ENCODE results near the gene SH3TC2.

SH3TC2 gene

GRCh38 chr5:149030838-149031397 lies 31.9 kb downstream of the SH3TC2 start:
- DNase-seq (ENCODE audit: extremely low spot score), result no peak
- POLR2A ChIA-PET, result no interaction called here
- TF ChIP-seq SP1 (IDR thresholded peaks at IDR 0.05) (no peak), SUZ12 (IDR thresholded peaks at IDR 0.05) (no peak), FOXK2 (IDR thresholded peaks at IDR 0.05) (no peak), L3MBTL2 (conservative IDR thresholded peaks at IDR 0.05) (no peak), ZNF384 (IDR thresholded peaks at IDR 0.05) (no peak), CTBP1 (IDR thresholded peaks at IDR 0.05; ENCODE audit: borderline replicate concordance) (no peak), ELF4 (IDR thresholded peaks at IDR 0.05) (no peak), PKNOX1 (IDR thresholded peaks at IDR 0.05) (no peak), FOXA1 (IDR thresholded peaks at IDR 0.05) (no peak), ARNT (IDR thresholded peaks at IDR 0.05) (no peak), NFRKB (IDR thresholded peaks at IDR 0.05) (no peak), FOXM1 (IDR thresholded peaks at IDR 0.05; ENCODE audit: borderline replicate concordance) (no peak), HDGF (IDR thresholded peaks at IDR 0.05; ENCODE audit: borderline replicate concordance) (no peak), BHLHE40 (IDR thresholded peaks at IDR 0.05; ENCODE audit: borderline replicate concordance) (no peak), LEF1 (IDR thresholded peaks at IDR 0.05; ENCODE audit: borderline replicate concordance) (no peak), TARDBP (IDR thresholded peaks at IDR 0.05) (no peak)
- CTCF ChIA-PET, result interaction anchor here (0.8 to 1.2 kb wide), 2 partner anchors 84 to 300 kb away, joined by 3 to 4 read pairs; no protein-coding TSS in a partner anchor

DNA sequence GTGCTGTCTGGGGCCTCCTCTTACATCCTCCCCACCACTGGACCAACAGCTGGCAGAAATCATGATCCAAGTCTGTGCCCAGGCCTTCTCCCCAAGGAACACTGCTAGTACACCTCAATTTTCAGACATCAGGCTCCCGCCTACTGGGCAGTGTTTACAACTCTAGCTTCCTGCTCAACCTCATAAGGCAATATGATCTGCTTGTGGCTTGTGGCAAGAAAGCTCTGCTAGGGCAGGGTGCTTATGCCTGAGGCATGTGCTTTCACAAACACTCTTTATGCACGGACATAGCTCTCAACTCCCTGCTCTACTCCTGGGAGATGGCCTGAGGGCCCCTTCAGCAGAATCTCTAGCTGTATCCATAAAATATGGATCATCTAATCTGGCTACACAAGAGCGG lies 32.5 kb downstream of the SH3TC2 start:
- DNase-seq (ENCODE audit: extremely low spot score), result no peak
- ChIA-PET POLR2A (no interaction called here), CTCF (interaction anchor here (0.8 to 1.2 kb wide), 2 partner anchors 84 to 299 kb away, joined by 3 to 4 read pairs; no protein-coding TSS in a partner anchor)
- TF ChIP-seq LEF1 (IDR thresholded peaks at IDR 0.05; ENCODE audit: borderline replicate concordance) (no peak), BHLHE40 (IDR thresholded peaks at IDR 0.05; ENCODE audit: borderline replicate concordance) (no peak), FOXK2 (IDR thresholded peaks at IDR 0.05) (no peak), NFRKB (IDR thresholded peaks at IDR 0.05) (no peak), PKNOX1 (IDR thresholded peaks at IDR 0.05) (no peak), SP1 (IDR thresholded peaks at IDR 0.05) (no peak), SUZ12 (IDR thresholded peaks at IDR 0.05) (no peak), ELF4 (IDR thresholded peaks at IDR 0.05) (no peak), ZNF384 (IDR thresholded peaks at IDR 0.05) (no peak), ARNT (IDR thresholded peaks at IDR 0.05) (no peak), CTBP1 (IDR thresholded peaks at IDR 0.05; ENCODE audit: borderline replicate concordance) (no peak), FOXA1 (IDR thresholded peaks at IDR 0.05) (no peak), FOXM1 (IDR thresholded peaks at IDR 0.05; ENCODE audit: borderline replicate concordance) (no peak), L3MBTL2 (conservative IDR thresholded peaks at IDR 0.05) (no peak)

DNA sequence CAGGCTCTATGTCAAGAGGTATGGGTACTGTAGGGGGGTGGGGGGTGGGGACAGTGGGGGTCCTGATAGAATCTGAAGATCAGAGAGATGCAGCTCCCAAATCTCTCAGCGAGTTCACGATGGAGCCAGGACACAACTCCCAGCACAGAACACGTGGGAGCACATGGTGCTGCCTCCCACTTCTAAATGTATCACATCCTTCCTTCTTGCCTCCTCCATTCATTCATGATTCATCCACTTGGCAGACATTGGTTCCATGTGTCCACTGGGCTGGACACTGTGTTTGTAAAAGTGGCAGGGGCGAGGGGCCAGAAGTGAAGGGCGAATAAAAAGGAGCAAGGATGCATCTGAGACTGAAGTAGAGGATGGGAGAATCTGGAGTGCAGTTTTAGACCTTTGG lies 33.9 kb downstream of the SH3TC2 start:
- no peak for DNase-seq (ENCODE audit: extremely low spot score)
- ChIA-PET CTCF (interaction anchor here (0.9 kb wide), 1 partner anchor 288 kb away, joined by 3 read pairs; no protein-coding TSS in a partner anchor), POLR2A (no interaction called here)

DNA sequence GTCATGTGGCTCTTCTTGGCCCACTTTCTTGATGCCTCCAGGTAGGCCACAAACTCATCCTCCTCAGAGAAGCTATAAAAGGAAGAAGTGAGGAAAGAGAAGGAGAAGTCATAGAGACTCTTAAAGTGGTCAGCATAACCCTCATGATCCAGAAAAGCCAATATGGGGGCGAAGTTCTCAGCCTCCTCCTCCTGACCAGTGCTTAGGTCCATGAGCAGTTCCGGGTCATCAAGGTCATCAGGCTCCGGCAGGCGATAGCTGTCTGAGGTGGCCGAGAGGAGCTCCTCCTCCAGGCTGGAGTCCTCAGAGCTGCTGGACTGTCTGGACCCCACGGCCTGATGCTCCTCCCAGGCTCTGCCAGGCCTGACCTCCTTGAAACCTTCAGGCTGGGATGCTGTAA lies 34.7 kb downstream of the SH3TC2 start:
- POLR2A ChIA-PET, result no interaction called here
- CTCF ChIA-PET, result no interaction called here
- TF ChIP-seq L3MBTL2 (conservative IDR thresholded peaks at IDR 0.05) (no peak), CTBP1 (IDR thresholded peaks at IDR 0.05; ENCODE audit: borderline replicate concordance) (no peak), LEF1 (IDR thresholded peaks at IDR 0.05; ENCODE audit: borderline replicate concordance) (no peak), FOXA1 (IDR thresholded peaks at IDR 0.05) (no peak), PKNOX1 (IDR thresholded peaks at IDR 0.05) (no peak), SP1 (IDR thresholded peaks at IDR 0.05) (no peak), HDGF (IDR thresholded peaks at IDR 0.05; ENCODE audit: borderline replicate concordance) (no peak), ZNF384 (IDR thresholded peaks at IDR 0.05) (no peak)
- DNase-seq (ENCODE audit: extremely low spot score), result no peak

More for the DNA sequence above, 33.9 kb downstream of the SH3TC2 start:
- no peak for TF ChIP-seq LEF1 (IDR thresholded peaks at IDR 0.05; ENCODE audit: borderline replicate concordance)
- TF ChIP-seq SUZ12 (IDR thresholded peaks at IDR 0.05), result no peak
- no peak for TF ChIP-seq NFRKB (IDR thresholded peaks at IDR 0.05)
- no peak for TF ChIP-seq FOXA1 (IDR thresholded peaks at IDR 0.05)
- no peak for TF ChIP-seq FOXK2 (IDR thresholded peaks at IDR 0.05)
- TF ChIP-seq ARNT (IDR thresholded peaks at IDR 0.05), result no peak
- no peak for TF ChIP-seq L3MBTL2 (conservative IDR thresholded peaks at IDR 0.05)
- TF ChIP-seq SP1 (IDR thresholded peaks at IDR 0.05), result no peak
- TF ChIP-seq BHLHE40 (IDR thresholded peaks at IDR 0.05; ENCODE audit: borderline replicate concordance), result no peak
- TF ChIP-seq PKNOX1 (IDR thresholded peaks at IDR 0.05), result no peak

- CTCF ChIA-PET, result no interaction called here
- DNase-seq (ENCODE audit: extremely low spot score), result no peak
- POLR2A ChIA-PET, result no interaction called here
- no peak for TF ChIP-seq FOXM1 (IDR thresholded peaks at IDR 0.05; ENCODE audit: borderline replicate concordance)
- no peak for TF ChIP-seq ELF4 (IDR thresholded peaks at IDR 0.05)
- no peak for TF ChIP-seq CTBP1 (IDR thresholded peaks at IDR 0.05; ENCODE audit: borderline replicate concordance)
- TF ChIP-seq NFRKB (IDR thresholded peaks at IDR 0.05), result no peak
- no peak for TF ChIP-seq FOXK2 (IDR thresholded peaks at IDR 0.05)
- no peak for TF ChIP-seq BHLHE40 (IDR thresholded peaks at IDR 0.05; ENCODE audit: borderline replicate concordance)
- no peak for TF ChIP-seq ZNF384 (IDR thresholded peaks at IDR 0.05)
- no peak for TF ChIP-seq TARDBP (IDR thresholded peaks at IDR 0.05)
- TF ChIP-seq ARNT (IDR thresholded peaks at IDR 0.05), result no peak
- TF ChIP-seq L3MBTL2 (conservative IDR thresholded peaks at IDR 0.05), result no peak
- TF ChIP-seq PKNOX1 (IDR thresholded peaks at IDR 0.05), result no peak
- no peak for TF ChIP-seq SUZ12 (IDR thresholded peaks at IDR 0.05)
- no peak for TF ChIP-seq HDGF (IDR thresholded peaks at IDR 0.05; ENCODE audit: borderline replicate concordance)
- TF ChIP-seq FOXA1 (IDR thresholded peaks at IDR 0.05), result no peak
- TF ChIP-seq SP1 (IDR thresholded peaks at IDR 0.05), result no peak
Measured at GRCh38 chr5:149027636-149028035, 35.2 kb downstream of the SH3TC2 start.

All from HEK293T (cell line).